Head of caudate nucleus (tissue), 42 donors: ENCODE measurements around the gene LSM12.
A peak's percentile ranks its signal among the peaks of the same experiment; 100 is the strongest.

Source experiments
- DNase-seq, 42 donors: peaks; one replicate each; pipeline versions ENCODE4 v3.0.0 to v3.0.0-alpha.2; 2020 to 2021; ENCODE audit warnings: mixed read lengths in 7 of 42
- intact Hi-C: fragments of 100-400 bp; cut with DNase I; formaldehyde crosslinking; loops from one replicate; pipeline ENCODE4 v1.15.0; 2022

The LSM12 gene

DNA sequence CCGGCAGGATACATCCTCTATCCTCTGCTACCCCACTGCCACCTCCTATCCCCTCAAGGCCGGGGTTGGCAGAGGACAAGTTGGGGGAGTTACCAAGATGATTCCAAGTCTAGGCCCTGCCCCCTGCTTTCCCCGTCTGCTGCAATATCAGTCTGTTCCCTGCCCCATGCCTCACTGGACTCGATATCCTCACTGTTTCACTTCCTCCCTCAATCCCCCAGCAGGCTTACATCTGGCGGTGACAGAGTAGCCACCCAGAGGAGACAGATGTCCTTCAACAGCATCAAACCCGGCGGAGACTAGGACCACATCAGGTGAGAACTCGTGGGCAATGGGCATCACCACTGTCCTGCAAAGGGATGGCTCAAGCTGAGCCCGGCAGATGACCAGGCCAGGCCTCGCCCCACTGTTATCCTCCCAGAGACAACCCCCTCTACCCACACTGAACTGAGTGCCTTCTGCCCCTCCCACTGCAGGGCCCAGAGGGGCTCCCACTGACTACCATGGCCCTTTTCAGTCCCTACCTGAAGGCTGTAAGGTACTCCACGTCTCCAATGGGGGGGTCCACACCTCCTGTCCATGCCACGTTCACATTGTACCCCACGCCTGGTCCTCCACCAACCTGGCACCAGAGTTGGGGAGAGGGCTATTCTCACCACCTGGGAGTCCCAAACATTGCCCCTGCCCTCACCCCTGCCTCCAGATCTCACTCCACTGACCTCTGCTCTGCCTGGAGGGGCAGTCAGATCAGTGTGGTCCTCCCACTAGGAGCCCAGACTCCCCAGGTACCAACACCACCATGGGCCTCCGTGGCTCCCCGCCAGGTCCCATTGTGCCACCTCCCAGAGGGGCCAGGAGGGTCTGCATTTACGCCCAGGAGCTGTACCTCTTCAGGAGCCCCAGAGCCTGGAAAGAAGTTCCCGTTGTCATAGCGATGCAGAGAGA is 13.7 kb upstream of the LSM12 start:
- DNase-seq: no peak

DNA sequence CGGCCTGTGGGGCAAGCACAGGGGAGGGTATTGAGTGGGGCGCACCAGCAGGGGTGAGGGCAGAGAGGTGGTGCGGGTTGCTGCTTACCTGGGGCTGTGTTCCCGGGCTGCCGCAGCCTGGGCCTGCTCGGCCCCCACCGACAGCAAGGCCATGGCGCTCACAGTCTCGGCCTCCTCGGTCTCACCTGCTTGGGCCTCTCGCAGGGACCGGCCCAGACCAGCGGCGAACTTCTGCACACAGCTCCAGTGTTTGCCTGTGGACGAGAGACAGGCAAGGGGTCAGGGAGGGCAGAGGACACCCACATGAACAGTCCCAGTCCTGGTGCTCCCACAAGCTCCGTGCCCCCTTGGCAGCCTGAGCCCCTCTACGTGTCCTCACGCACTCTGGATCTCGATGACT is 11.9 kb upstream of the LSM12 start:
- no peak for DNase-seq
- intact Hi-C loops: no loop called here

More for the DNA sequence above, 13.7 kb upstream of the LSM12 start:
- intact Hi-C loops: no loop called here

- DNase-seq: peak in 6 of 42 donors; percentile 21 to 43 (median 32)
- intact Hi-C loops: no loop called here
These were observed 11.1 kb upstream of the LSM12 start for GRCh38 chr17:44077595-44077909.

- intact Hi-C loops: no loop called here
- DNase-seq: no peak
These were observed 10.5 kb upstream of the LSM12 start for GRCh38 chr17:44076716-44077594.

GRCh38 chr17:44075598-44076293 is 9.3 kb upstream of the LSM12 start:
- intact Hi-C loops: no loop called here
- no peak for DNase-seq

GRCh38 chr17:44074911-44075285 is 8.4 kb upstream of the LSM12 start:
- intact Hi-C loops: loop anchor here (5.0 kb wide), 1 partner anchor 37 kb away; no protein-coding TSS in a partner anchor
- no peak for DNase-seq

- intact Hi-C loops: loop anchor here (5.0 kb wide), 1 partner anchor 38 kb away; no protein-coding TSS in a partner anchor
- no peak for DNase-seq
These were observed 7.9 kb upstream of the LSM12 start for GRCh38 chr17:44074231-44074910.

- intact Hi-C loops: loop anchor here (5.0 kb wide), 1 partner anchor 41 kb away; no protein-coding TSS in a partner anchor
- DNase-seq: no peak
These were observed 5.3 kb upstream of the LSM12 start for GRCh38 chr17:44071772-44072171.

- intact Hi-C loops: loop anchor here (5.0 kb wide), 1 partner anchor 41 kb away; no protein-coding TSS in a partner anchor
- DNase-seq: no peak
These were observed 4.7 kb upstream of the LSM12 start for GRCh38 chr17:44071198-44071520.

DNA sequence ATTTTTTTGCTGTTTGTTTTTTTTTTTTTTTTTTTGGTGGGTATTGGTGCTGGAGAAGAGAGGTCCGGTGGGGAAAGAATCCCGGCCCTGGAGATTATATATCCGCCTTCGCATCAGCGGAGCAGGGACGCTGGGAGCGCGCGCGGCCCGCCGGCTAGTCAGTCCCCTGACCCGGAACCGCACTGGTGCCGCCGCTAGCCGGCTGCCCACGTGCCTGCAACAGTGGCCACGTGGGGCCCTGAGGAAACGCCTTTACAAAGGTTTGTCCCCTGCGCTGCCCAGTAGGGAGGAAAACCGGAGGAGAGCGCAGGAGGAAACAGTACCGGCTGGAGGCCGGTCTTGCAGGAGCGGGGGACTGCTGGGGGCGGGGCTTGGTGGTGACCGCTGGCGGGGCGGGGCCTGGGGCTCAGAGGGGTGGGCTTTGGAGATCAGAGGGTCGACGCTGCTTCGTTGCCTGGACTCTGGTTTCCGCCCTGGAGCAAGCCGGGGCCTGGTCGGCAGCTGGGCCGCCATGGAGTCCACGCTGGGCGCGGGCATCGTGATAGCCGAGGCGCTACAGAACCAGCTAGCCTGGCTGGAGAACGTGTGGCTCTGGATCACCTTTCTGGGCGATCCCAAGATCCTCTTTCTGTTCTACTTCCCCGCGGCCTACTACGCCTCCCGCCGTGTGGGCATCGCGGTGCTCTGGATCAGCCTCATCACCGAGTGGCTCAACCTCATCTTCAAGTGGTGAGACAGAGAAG is 4.2 kb upstream of the LSM12 start, which contains the start of gene G6PC3:
TSS of gene G6PC3 (plus strand) at position 281 of the 743 bp plus-strand sequence. CDS start at position 512, 231 bp downstream.
- intact Hi-C loops: loop anchor here (5.0 kb wide), 1 partner anchor 42 kb away; no protein-coding TSS in a partner anchor
- DNase-seq: peak; percentile 90 to 98 (median 95)

- intact Hi-C loops: loop anchor here (5.0 kb wide), 1 partner anchor 42 kb away; no protein-coding TSS in a partner anchor
- DNase-seq: peak in 25 of 42 donors; percentile 13 to 61 (median 39)
These were observed 3.5 kb upstream of the LSM12 start for GRCh38 chr17:44069974-44070454.

DNA sequence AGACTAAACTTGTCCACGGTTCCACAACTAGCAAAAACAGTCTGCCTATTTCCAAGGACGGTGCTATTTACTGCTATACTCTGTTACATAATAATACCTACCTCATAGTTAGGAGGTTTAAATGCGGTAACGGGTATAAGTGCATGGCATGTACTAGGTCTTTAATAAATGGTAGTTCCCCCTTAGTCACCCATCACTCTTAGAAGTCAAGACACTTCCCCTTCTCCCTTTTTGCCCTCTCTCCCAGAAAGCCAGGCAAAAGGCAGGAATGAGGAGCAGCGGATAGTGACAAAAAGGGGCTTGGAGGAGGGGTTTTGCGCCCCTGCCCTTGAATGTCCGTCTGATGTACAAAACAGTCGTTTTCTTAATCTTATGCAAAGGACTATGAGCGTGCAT is 1.1 kb upstream of the LSM12 start:
- no peak for DNase-seq
- intact Hi-C loops: loop anchor here (2.0 kb wide), 1 partner anchor 53 kb away; the partner anchor contains the start of gene TMEM101

DNA sequence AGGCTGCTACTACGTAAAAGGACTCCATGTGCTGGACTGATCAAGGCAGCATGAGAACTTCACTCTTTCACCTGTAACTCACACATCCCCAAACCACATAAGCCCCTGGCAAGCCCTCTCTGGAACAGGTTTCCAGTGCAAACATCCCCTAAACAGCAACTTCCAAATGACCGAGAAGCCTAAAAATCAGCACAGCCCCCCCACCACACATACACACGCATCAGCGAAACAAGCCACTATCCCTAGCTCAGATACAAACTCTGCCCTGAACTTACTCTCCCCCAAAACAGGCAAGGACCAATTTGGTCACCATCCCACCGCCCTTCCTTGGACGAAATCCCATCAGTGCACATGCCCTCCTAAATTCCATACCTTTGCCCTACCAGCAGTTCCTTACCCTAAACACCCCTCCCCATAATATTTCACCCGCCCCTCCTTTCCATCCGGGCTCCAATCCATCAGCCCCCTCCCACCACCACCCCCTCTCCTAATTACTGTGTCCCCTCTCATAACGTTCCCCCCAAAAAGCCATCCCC is 735 bp downstream of the LSM12 start:
- DNase-seq: no peak
- intact Hi-C loops: loop anchor here (2.0 kb wide), 1 partner anchor 51 kb away; the partner anchor contains the start of gene TMEM101

- DNase-seq: no peak
- intact Hi-C loops: no loop called here
These were observed 2.5 kb downstream of the LSM12 start for GRCh38 chr17:44063704-44064639.

- no peak for DNase-seq
- intact Hi-C loops: no loop called here
These were observed 3.6 kb downstream of the LSM12 start for GRCh38 chr17:44062871-44063270.

- DNase-seq: no peak
- intact Hi-C loops: no loop called here
These were observed 5.0 kb downstream of the LSM12 start for GRCh38 chr17:44061446-44061845.
